ENCODE results near the gene MARVELD1.
"Not testable (repeated sequence)": the region's sequence is repeated elsewhere in the genome, so short reads cannot be mapped to it uniquely, and the experiment has no call there.

- not testable (repeated sequence) for TF ChIP-seq EZH2phosphoT487 (IDR thresholded peaks at IDR 0.05; ENCODE audit: borderline replicate concordance, low read length); CTCF (conservative IDR thresholded peaks at IDR 0.05; ENCODE audit: low read depth, low read length)
Measured at GRCh38 chr10:97698072-97698655, 15.4 kb upstream of the MARVELD1 start.

All from PC-3 (cell line).